ENCODE data around the gene CPXM1. TPM values are rescaled to one million over a fixed set of nuclear protein-coding genes. Genes with fewer than 3 reads are reported as not detected.
A peak's percentile ranks its signal among the peaks of the same experiment; 100 is the strongest.

The CPXM1 gene
- total and polyA plus RNA-seq, 2 donors (not counting 3 experiments of a cell fraction or from before 2014, with no cell fraction given) = 18.9 to 20.3 TPM

DNA sequence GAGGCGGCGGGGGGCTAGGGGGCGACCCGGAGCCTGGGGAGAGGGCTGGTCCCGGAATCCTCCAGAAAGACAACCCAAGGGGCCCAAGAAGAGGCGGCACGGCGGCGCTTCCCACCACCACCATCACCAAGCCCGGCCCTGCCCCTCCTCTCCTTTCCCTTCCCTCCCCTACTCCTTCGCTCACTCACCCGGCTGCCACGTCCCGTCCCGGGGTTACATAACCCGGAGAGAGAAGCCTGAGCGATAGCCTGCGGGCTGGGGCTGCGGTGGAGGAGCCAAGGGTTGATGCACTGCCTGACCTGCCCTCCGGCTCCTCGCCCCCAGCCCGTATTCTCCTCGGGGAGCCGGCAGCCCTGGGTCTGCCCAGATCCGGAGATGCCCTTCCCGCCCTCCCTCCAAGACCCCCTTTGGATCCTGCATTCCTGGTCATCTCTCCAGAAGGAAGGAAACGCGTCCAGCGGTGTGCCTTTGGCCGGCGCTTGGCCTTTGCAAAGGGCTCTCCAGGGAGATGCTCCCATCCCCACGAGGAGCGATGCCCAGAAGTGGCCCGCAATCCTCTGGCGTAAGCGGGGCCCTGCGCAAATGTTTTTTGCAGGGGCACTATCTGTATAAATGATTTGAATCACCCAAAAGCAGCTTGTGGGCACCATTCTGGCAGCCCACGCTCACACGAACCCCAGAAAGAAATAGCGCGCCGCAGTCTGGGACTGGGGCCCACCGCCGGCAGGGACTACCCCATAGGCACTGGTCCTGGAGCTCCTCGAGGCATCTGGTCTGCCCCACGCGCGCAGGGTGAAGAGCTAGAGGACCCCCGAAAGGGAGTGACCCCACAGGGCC is 4.6 kb upstream of the CPXM1 start:
- Histone ChIP-seq H3K79me2 (ENCODE audit: control insufficient read depth, insufficient read depth, low read length) (no peaks in the 10 kb centered on the region), H3K27ac (ENCODE audit: insufficient read depth, low read depth, low read length) (no peak overlapping the region), H2AFZ (ENCODE audit: low read depth, low read length) (no peak overlapping the region), H3K9ac (replicated peaks; ENCODE audit: extremely low read depth, insufficient read depth, low read length) (no peak overlapping the region), H3K27me3 (ENCODE audit: control insufficient read depth in 2 of 2, insufficient read depth in 2 of 2, low read length in 2 of 2) (peaks cover 55 to 78% of the 10 kb centered on the region in 2 experiments), H3K9me3 (replicated peaks; ENCODE audit: control insufficient read depth, insufficient read depth, low read length) (no peaks in the 10 kb centered on the region), H3K4me1 (ENCODE audit: control insufficient read depth, extremely low read depth, insufficient read depth, low read length) (peaks cover 6% of the 10 kb centered on the region), H3K9me1 (replicated peaks; ENCODE audit: control insufficient read depth, extremely low read depth, insufficient read depth, low read length) (no peaks in the 10 kb centered on the region), H3K36me3 (ENCODE audit: control insufficient read depth in 2 of 2, extremely low read depth in 1 of 2, insufficient read depth in 2 of 2, low read length in 2 of 2) (no peaks in the 10 kb centered on the region), H3K4me2 (ENCODE audit: insufficient read depth, low read length) (no peak overlapping the region), H4K20me1 (replicated peaks; ENCODE audit: control insufficient read depth, extremely low read depth, insufficient read depth, low read length) (no peaks in the 10 kb centered on the region), H3K4me3 (replicated peaks in 1 of 3; ENCODE audit: insufficient read depth in 1 of 3, low read depth in 1 of 3, low read length in 3 of 3) (no peak overlapping the region)
- DNase-seq (ENCODE audit: low read depth, low spot score) = no peak
- intact Hi-C loops (cut with micrococcal nuclease) = no loop called here
- TF ChIP-seq POLR2AphosphoS5 (IDR thresholded peaks at IDR 0.05; ENCODE audit: insufficient read depth, low read depth, low read length) (no peak), EZH2 (IDR thresholded peaks at IDR 0.05; ENCODE audit: borderline replicate concordance, low read depth, low read length, severe bottlenecking) (peak; percentile 83), POLR2A (IDR thresholded peaks at IDR 0.05; ENCODE audit: low read depth, low read length) (no peak)
- dilution Hi-C loops (cut with MboI; ENCODE audit: extremely low pct_ligation_motif_present, low sequenced_read_pairs) = no loop called here
- BruUV-seq (replicated peaks) = no TSS peak
- ChIA-PET POLR2A (no interaction called here), CTCF (no interaction called here)
- FAIRE-seq = no peak

DNA sequence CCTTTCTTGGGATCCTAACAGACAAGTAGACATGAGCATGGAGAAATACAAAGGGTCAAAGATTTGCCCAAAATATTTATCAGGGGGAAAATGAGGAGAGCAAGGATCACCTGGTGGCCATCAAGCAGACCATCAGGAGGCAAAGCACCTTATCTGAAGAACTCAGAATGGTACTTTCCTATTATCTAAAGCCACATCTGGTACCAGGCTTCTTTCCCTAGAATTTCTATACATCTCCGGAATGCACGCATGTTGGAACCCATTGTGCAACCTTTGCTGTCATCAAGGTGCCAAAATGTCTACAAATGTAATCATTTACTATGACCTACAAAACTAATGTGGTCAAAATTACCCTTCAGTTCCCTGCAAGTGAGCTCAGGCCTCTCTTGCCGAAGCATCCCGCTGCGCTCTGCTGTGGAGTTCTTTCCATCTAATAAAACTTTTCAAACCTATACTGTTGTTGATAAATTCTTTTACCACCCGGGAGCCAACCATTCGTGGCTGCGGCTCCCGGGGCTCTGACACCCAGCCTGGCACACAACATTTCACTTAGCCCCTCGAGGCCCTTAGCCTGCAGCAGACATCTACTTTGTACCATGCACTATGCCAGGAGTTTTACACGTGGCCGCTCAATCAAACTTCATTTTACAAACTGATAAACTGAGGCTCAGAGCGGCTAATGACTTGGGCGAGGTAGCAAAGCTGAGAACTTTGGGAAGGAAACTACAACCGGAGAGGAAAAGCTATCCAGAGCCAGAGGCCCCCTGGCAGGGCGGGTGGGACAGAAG is 3.8 kb upstream of the CPXM1 start:
- no peak for TF ChIP-seq MYC (IDR thresholded peaks at IDR 0.05; ENCODE audit: low read depth, low read length)
- TF ChIP-seq EZH2 (IDR thresholded peaks at IDR 0.05; ENCODE audit: borderline replicate concordance, low read depth, low read length, severe bottlenecking) = no peak
- intact Hi-C loops (cut with micrococcal nuclease) (no loop called here), dilution Hi-C loops (cut with MboI; ENCODE audit: extremely low pct_ligation_motif_present, low sequenced_read_pairs) (no loop called here)
- FAIRE-seq = no peak
- BruUV-seq (replicated peaks) = no TSS peak
- no peaks in the 10 kb centered on the region for H3K9me3 ChIP-seq (replicated peaks; ENCODE audit: control insufficient read depth, insufficient read depth, low read length)
- H3K27me3 ChIP-seq (ENCODE audit: control insufficient read depth in 2 of 2, insufficient read depth in 2 of 2, low read length in 2 of 2) = peaks cover 60 to 86% of the 10 kb centered on the region in 2 experiments
- H3K9ac ChIP-seq (replicated peaks; ENCODE audit: extremely low read depth, insufficient read depth, low read length) = no peak overlapping the region
- no peaks in the 10 kb centered on the region for H3K79me2 ChIP-seq (ENCODE audit: control insufficient read depth, insufficient read depth, low read length)
- no peak for DNase-seq (ENCODE audit: low read depth, low spot score)
- no peaks in the 10 kb centered on the region for H3K9me1 ChIP-seq (replicated peaks; ENCODE audit: control insufficient read depth, extremely low read depth, insufficient read depth, low read length)
- H3K4me2 ChIP-seq (ENCODE audit: insufficient read depth, low read length) = no peak overlapping the region
- no peak overlapping the region for H2AFZ ChIP-seq (ENCODE audit: low read depth, low read length)
- no peaks in the 10 kb centered on the region for H4K20me1 ChIP-seq (replicated peaks; ENCODE audit: control insufficient read depth, extremely low read depth, insufficient read depth, low read length)
- no peaks in the 10 kb centered on the region for H3K36me3 ChIP-seq (ENCODE audit: control insufficient read depth in 2 of 2, extremely low read depth in 1 of 2, insufficient read depth in 2 of 2, low read length in 2 of 2)
- H3K4me3 ChIP-seq (replicated peaks in 1 of 3; ENCODE audit: insufficient read depth in 1 of 3, low read depth in 1 of 3, low read length in 3 of 3) = no peak overlapping the region
- ChIA-PET CTCF (interaction anchor here (1.4 kb wide), 1 partner anchor 18 kb away, joined by 3 read pairs; no protein-coding TSS in a partner anchor), POLR2A (no interaction called here)
- peaks cover 6% of the 10 kb centered on the region for H3K4me1 ChIP-seq (ENCODE audit: control insufficient read depth, extremely low read depth, insufficient read depth, low read length)
- no peak overlapping the region for H3K27ac ChIP-seq (ENCODE audit: insufficient read depth, low read depth, low read length)

Data from endothelial cell of umbilical vein (primary cell).